Smooth muscle cell (in vitro differentiated cells): ENCODE data around the gene NRXN3. TPM values are rescaled to one million over a fixed set of nuclear protein-coding genes. Genes with fewer than 3 reads are reported as not detected.

Source experiments
- DNase-seq: peaks from one replicate; lab custom pipeline; 2025; ENCODE audit not compliant: unreplicated experiment; lab: John Stamatoyannopoulos, UW
- H2AFZ ChIP-seq: fragments of 200-600 bp; sonication (generic); 2 replicates; pipeline ENCODE4 v1.6.0; 2016; ENCODE audit warnings: antibody characterized with exemption, low read depth, mild to moderate bottlenecking
- H3F3A ChIP-seq: fragments of 200-600 bp; sonication (generic); 2 replicates; pipeline ENCODE4 v1.6.0; 2017; ENCODE audit warnings: antibody characterized with exemption, low read depth
- H3K27ac ChIP-seq: fragments of 200-600 bp; sonication (generic); 2 replicates; pipeline ENCODE4 v1.5.1; 2016; ENCODE audit warnings: low read depth, mild to moderate bottlenecking
- H3K27me3 ChIP-seq: fragments of 200-600 bp; sonication (generic); 2 replicates; pipeline ENCODE4 v1.6.1; 2016; ENCODE audit warnings: low read depth, mild to moderate bottlenecking
- H3K36me3 ChIP-seq: fragments of 200-600 bp; sonication (generic); 2 replicates; pipeline ENCODE4 v1.5.1; 2016; ENCODE audit warnings: low read depth
- H3K4me1 ChIP-seq: fragments of 200-600 bp; sonication (generic); 2 replicates; pipeline ENCODE4 v1.5.1; 2016; ENCODE audit warnings: low read depth
- H3K4me2 ChIP-seq: fragments of 200-600 bp; sonication (generic); 2 replicates; pipeline ENCODE4 v1.6.0; 2016; ENCODE audit warnings: mild to moderate bottlenecking
- H3K4me3 ChIP-seq: fragments of 200-600 bp; sonication (generic); 2 replicates; pipeline ENCODE4 v1.5.1; 2016; ENCODE audit warnings: mild to moderate bottlenecking
- H3K79me2 ChIP-seq: fragments of 200-600 bp; sonication (generic); 2 replicates; pipeline ENCODE4 v1.6.0; 2016; ENCODE audit warnings: low read depth, mild to moderate bottlenecking
- H3K9ac ChIP-seq: fragments of 200-600 bp; sonication (generic); 2 replicates; pipeline ENCODE4 v1.6.0; 2016; ENCODE audit warnings: low read depth
- H3K9me3 ChIP-seq: fragments of 200-600 bp; sonication (generic); replicated peaks from 2 replicates; pipeline ENCODE4 v1.5.1; 2016; ENCODE audit warnings: low read depth
- H4K20me1 ChIP-seq: fragments of 200-600 bp; sonication (generic); 2 replicates; pipeline ENCODE4 v1.6.0; 2016; ENCODE audit warnings: low read depth
- WGBS: methylation state at CpG from one replicate; pipeline ENCODE4 v1.1.7; 2016; ENCODE audit warnings: low lambda C conversion rate; 5-methylcytosine and 5-hydroxymethylcytosine counted together
- polyA plus RNA-seq: library from polyadenylated mRNA; unstranded; fragments of >200 nt; fragmentation: Nextera tagmentation; extraction: Ambion mirVana; gene quantifications from 2 replicates; pipeline ENCODE4 v1.2.1, GENCODE V29; 2016
- total RNA-seq: library from RNA; depleted of rRNA; stranded (reverse); fragments of >200 nt; gene quantifications from 2 replicates; pipeline ENCODE4 v1.2.3, GENCODE V29; 2014
- TF ChIP-seq, protein P1 (sequence below): fragments of 200-600 bp; sonication (generic); IDR thresholded peaks from 2 replicates; pipeline ENCODE4 v1.5.1; 2017; ENCODE audit warnings: borderline replicate concordance, mild to moderate bottlenecking, antibody characterized with exemption; ENCODE audit not compliant: insufficient read depth, poor library complexity, severe bottlenecking

The NRXN3 gene
- total and polyA plus RNA-seq, 2 experiments from 2014 or later, result 1.2 to 7.0 TPM

DNA sequence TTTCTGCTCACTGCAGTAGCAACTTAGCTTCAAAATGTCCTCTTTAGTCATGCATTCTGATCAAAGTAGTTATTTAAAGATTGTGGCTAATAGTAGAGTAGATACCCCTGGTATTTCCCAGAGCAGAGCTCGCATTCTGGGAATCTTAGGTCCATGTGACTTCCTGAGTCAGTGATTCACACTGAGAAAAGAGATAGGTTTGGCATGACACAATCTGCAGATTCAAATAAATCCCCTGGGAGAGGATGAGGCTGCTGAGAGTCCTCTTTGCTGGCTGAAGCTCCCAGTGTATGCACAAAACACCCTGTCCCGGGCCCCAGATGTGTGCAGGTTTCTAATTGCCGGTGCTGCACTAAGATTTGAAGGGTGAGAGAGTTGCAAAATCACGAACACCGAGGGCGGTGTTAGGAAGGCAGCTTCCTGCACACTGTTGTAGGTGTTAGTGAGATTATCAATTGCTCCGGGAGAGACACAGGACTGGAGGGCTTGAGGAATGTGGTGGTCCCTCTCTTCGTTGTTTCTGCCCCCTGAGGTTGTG lies 233.2 kb downstream of the NRXN3 start:
- Histone ChIP-seq H3K9ac (no peak overlapping the region), H3F3A (no peaks in the 10 kb centered on the region), H3K4me1 (peaks cover 11% of the 10 kb centered on the region), H3K36me3 (no peaks in the 10 kb centered on the region), H2AFZ (no peak overlapping the region), H3K79me2 (no peaks in the 10 kb centered on the region), H3K9me3 (no peaks in the 10 kb centered on the region), H4K20me1 (no peaks in the 10 kb centered on the region), H3K27ac (peak overlapping the region; percentile 14), H3K27me3 (no peaks in the 10 kb centered on the region), H3K4me3 (no peak overlapping the region), H3K4me2 (peak overlapping the region; percentile 75)
- DNase-seq, result no peak
- WGBS, result 34% methylated on average over 8 of the region's 8 CpGs
- TF ChIP-seq, protein P1, sequence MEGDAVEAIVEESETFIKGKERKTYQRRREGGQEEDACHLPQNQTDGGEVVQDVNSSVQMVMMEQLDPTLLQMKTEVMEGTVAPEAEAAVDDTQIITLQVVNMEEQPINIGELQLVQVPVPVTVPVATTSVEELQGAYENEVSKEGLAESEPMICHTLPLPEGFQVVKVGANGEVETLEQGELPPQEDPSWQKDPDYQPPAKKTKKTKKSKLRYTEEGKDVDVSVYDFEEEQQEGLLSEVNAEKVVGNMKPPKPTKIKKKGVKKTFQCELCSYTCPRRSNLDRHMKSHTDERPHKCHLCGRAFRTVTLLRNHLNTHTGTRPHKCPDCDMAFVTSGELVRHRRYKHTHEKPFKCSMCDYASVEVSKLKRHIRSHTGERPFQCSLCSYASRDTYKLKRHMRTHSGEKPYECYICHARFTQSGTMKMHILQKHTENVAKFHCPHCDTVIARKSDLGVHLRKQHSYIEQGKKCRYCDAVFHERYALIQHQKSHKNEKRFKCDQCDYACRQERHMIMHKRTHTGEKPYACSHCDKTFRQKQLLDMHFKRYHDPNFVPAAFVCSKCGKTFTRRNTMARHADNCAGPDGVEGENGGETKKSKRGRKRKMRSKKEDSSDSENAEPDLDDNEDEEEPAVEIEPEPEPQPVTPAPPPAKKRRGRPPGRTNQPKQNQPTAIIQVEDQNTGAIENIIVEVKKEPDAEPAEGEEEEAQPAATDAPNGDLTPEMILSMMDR, result no peak

DNA sequence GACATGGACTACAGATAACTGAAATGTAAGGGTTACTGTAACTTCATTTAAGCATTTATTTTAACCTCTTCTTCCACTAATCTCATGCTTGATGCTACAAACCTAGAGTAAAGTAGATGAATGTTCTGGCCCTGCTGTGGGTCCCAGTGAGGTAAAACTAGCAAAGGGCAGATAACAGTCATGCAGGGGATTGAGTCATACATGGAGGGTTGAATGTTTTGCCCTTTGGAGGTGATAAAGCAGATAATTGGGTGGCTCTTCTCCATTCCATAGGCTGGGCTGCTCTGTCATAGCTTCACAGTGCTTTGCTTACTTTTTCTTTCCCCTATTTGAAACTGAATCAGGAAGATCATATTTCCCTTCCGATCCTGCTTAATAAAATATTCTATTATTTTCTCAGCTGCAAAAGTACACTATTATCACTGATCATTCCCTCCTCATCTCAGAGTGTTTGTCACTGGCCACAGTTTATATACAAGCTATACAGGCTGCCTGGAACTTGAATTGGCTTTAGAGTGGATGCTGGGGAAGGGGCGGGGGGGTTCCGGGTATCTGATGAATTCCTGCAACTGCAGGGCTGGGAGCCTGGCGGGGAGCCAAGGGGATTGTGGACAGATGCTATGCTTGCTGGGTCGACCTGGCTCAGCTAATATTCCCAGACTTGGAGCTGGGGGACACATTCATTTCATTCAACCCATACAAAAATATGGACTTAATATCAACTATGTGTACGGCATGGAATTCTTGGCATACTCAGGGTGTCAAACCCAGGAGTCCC lies 235.1 kb downstream of the NRXN3 start:
- no peak for DNase-seq
- H3K4me2 ChIP-seq, result no peak overlapping the region
- no peak overlapping the region for H3K9ac ChIP-seq
- H3K27ac ChIP-seq, result no peak overlapping the region
- WGBS, result 79% methylated on average over 6 of the region's 6 CpGs
- no peaks in the 10 kb centered on the region for H3K27me3 ChIP-seq
- no peaks in the 10 kb centered on the region for H3K36me3 ChIP-seq
- H3K4me3 ChIP-seq, result no peak overlapping the region
- no peaks in the 10 kb centered on the region for H3K9me3 ChIP-seq
- no peaks in the 10 kb centered on the region for H3K79me2 ChIP-seq
- no peak overlapping the region for H2AFZ ChIP-seq
- H4K20me1 ChIP-seq, result no peaks in the 10 kb centered on the region
- TF ChIP-seq, protein P1, result no peak
- no peaks in the 10 kb centered on the region for H3F3A ChIP-seq
- peaks cover 11% of the 10 kb centered on the region for H3K4me1 ChIP-seq

DNA sequence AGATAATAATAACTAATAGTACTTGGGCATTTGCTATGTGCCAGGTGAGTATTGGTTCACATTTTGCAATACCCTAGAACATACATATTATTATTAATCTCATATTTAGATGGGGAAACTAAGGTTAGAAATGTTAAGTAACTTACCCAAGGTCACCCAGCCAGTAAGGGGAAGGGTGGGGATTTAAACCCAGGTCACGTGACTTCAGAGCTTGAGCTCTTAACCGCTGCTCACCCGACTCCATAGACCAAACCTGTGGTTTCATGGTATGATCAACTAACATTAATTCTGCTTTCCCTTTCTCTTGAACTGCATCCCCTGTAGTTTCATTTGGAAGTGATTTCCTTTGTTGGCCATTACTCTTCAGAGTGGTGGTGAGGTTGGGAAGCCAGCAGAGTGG lies 242.3 kb downstream of the NRXN3 start:
- H3K79me2 ChIP-seq, result no peaks in the 10 kb centered on the region
- H4K20me1 ChIP-seq, result no peaks in the 10 kb centered on the region
- no peak for DNase-seq
- no peaks in the 10 kb centered on the region for H3K27me3 ChIP-seq
- H3F3A ChIP-seq, result no peaks in the 10 kb centered on the region
- no peaks in the 10 kb centered on the region for H3K4me1 ChIP-seq
- 90% methylated on average over 3 of the region's 3 CpGs for WGBS
- H3K9ac ChIP-seq, result no peak overlapping the region
- H2AFZ ChIP-seq, result no peak overlapping the region
- H3K4me3 ChIP-seq, result no peak overlapping the region
- H3K9me3 ChIP-seq, result no peaks in the 10 kb centered on the region
- no peaks in the 10 kb centered on the region for H3K36me3 ChIP-seq
- TF ChIP-seq, protein P1, result no peak
- no peak overlapping the region for H3K4me2 ChIP-seq
- no peak overlapping the region for H3K27ac ChIP-seq

DNA sequence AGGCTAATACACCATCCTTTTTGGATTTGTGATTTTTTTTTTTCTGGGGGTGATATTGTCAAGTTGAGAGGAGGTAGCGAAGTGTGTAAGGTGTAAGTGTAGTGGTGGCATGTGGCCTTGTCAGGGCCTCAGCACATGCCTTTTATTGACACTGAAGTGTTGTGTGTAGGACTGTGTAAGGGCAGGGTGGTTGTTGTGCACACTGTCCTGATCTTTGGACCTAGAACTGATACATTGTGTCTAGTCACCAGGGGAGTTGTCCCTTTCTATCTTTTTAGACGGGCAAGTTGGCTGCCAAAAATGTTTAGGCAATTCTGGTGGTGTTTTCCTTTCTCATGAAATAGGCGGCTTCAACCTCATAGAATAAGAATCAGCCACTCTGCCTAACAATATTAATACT lies 244.0 kb downstream of the NRXN3 start:
- Histone ChIP-seq H3K4me3 (no peak overlapping the region), H3K4me2 (no peak overlapping the region), H2AFZ (no peak overlapping the region), H3F3A (no peaks in the 10 kb centered on the region), H3K27me3 (no peaks in the 10 kb centered on the region), H3K27ac (no peak overlapping the region), H4K20me1 (no peaks in the 10 kb centered on the region), H3K9ac (no peak overlapping the region), H3K4me1 (no peaks in the 10 kb centered on the region), H3K9me3 (no peaks in the 10 kb centered on the region), H3K79me2 (no peaks in the 10 kb centered on the region), H3K36me3 (no peaks in the 10 kb centered on the region)
- DNase-seq, result no peak
- TF ChIP-seq, protein P1, result no peak
- 77% methylated on average over 3 of the region's 3 CpGs for WGBS
